DMS53 treated with DMSO at 0.1 percent for 48 hours (cell line): ENCODE results near the gene RTTN.
A peak's percentile ranks its signal among the peaks of the same experiment; 100 is the strongest.

Experiments used
- DNase-seq: peaks from one replicate; lab custom pipeline; 2025; ENCODE audit not compliant: unreplicated experiment; lab: John Stamatoyannopoulos, UW

RTTN gene

GRCh38 chr18:70086085-70086484, 119.4 kb downstream of the RTTN start:
- DNase-seq, result no peak

GRCh38 chr18:70085641-70086040, 119.8 kb downstream of the RTTN start:
- no peak for DNase-seq

GRCh38 chr18:70082430-70082829, 123.1 kb downstream of the RTTN start:
- DNase-seq, result no peak

GRCh38 chr18:70078106-70078505, 127.4 kb downstream of the RTTN start:
- DNase-seq, result no peak

GRCh38 chr18:70075906-70076305, 129.6 kb downstream of the RTTN start:
- DNase-seq, result no peak

- DNase-seq, result no peak
Measured at GRCh38 chr18:70074116-70074515, 131.4 kb downstream of the RTTN start.

- DNase-seq, result no peak
Measured at GRCh38 chr18:70073432-70073831, 132.1 kb downstream of the RTTN start.

- DNase-seq, result peak; percentile 44
Measured at GRCh38 chr18:70072678-70073077, 132.8 kb downstream of the RTTN start.

GRCh38 chr18:70069965-70070364, 135.5 kb downstream of the RTTN start:
- DNase-seq, result no peak

- no peak for DNase-seq
Measured at GRCh38 chr18:70069382-70069781, 136.1 kb downstream of the RTTN start.

- DNase-seq, result no peak
Measured at GRCh38 chr18:70068981-70069380, 136.5 kb downstream of the RTTN start.

GRCh38 chr18:70059684-70060083, 145.8 kb downstream of the RTTN start:
- DNase-seq, result no peak

- no peak for DNase-seq
Measured at GRCh38 chr18:70058916-70059315, 146.6 kb downstream of the RTTN start.

GRCh38 chr18:70047931-70048603, 157.4 kb downstream of the RTTN start:
- no peak for DNase-seq

GRCh38 chr18:70046796-70047195, 158.7 kb downstream of the RTTN start:
- DNase-seq, result no peak

- no peak for DNase-seq
Measured at GRCh38 chr18:70046207-70046606, 159.3 kb downstream of the RTTN start.

- no peak for DNase-seq
Measured at GRCh38 chr18:70044632-70045031, 160.9 kb downstream of the RTTN start.

- no peak for DNase-seq
Measured at GRCh38 chr18:70041459-70042050, 163.9 kb downstream of the RTTN start.

- no peak for DNase-seq
Measured at GRCh38 chr18:70039186-70039585, 166.3 kb downstream of the RTTN start.

- no peak for DNase-seq
Measured at GRCh38 chr18:70037431-70038061, 167.9 kb downstream of the RTTN start.

GRCh38 chr18:70036771-70037347, 168.6 kb downstream of the RTTN start:
- DNase-seq, result no peak

- DNase-seq, result no peak
Measured at GRCh38 chr18:70036168-70036567, 169.3 kb downstream of the RTTN start.
